GM21526 (cell line): ENCODE measurements around the gene RNF17.

Experiments
- ATAC-seq: cut with Tn5 transposase; IDR thresholded peaks from one replicate; pipeline ENCODE4 v1.9.1; 2021; ENCODE audit warnings: moderate library complexity; ENCODE audit not compliant: unreplicated experiment, low FRiP score

Gene RNF17

GRCh38 chr13:24763596-24764275, at the start of gene RNF17:
Gene RNF17 (plus strand): TSS chr13:24764169. CDS start chr13:24764204, 35 bp downstream.
- no peak for ATAC-seq

GRCh38 chr13:24716011-24716410, 48.0 kb upstream of the RNF17 start:
- ATAC-seq = no peak

GRCh38 chr13:24716446-24716845, 47.5 kb upstream of the RNF17 start:
- no peak for ATAC-seq

GRCh38 chr13:24717217-24717616, 46.8 kb upstream of the RNF17 start:
- no peak for ATAC-seq

- no peak for ATAC-seq
Measured at GRCh38 chr13:24718192-24718965, 45.6 kb upstream of the RNF17 start.

- no peak for ATAC-seq
Measured at GRCh38 chr13:24719139-24719538, 44.8 kb upstream of the RNF17 start.

GRCh38 chr13:24723206-24723605, 40.8 kb upstream of the RNF17 start:
- ATAC-seq = no peak

- no peak for ATAC-seq
Measured at GRCh38 chr13:24724714-24725113, 39.3 kb upstream of the RNF17 start.

- ATAC-seq = no peak
Measured at GRCh38 chr13:24725379-24725778, 38.6 kb upstream of the RNF17 start.

- ATAC-seq = peak; percentile 72
Measured at GRCh38 chr13:24727731-24728601, 36.0 kb upstream of the RNF17 start.

GRCh38 chr13:24730873-24731567, 32.9 kb upstream of the RNF17 start:
- ATAC-seq = peak; percentile 76

GRCh38 chr13:24734950-24735349, 29.0 kb upstream of the RNF17 start:
- ATAC-seq = no peak

- ATAC-seq = no peak
Measured at GRCh38 chr13:24737042-24737441, 26.9 kb upstream of the RNF17 start.

GRCh38 chr13:24738366-24738847, 25.6 kb upstream of the RNF17 start:
- no peak for ATAC-seq

- ATAC-seq = no peak
Measured at GRCh38 chr13:24740014-24740890, 23.7 kb upstream of the RNF17 start.

- no peak for ATAC-seq
Measured at GRCh38 chr13:24741016-24741662, 22.8 kb upstream of the RNF17 start.

- ATAC-seq = no peak
Measured at GRCh38 chr13:24741791-24742190, 22.2 kb upstream of the RNF17 start.

- ATAC-seq = no peak
Measured at GRCh38 chr13:24742294-24742693, 21.7 kb upstream of the RNF17 start.

GRCh38 chr13:24742977-24743376, 21.0 kb upstream of the RNF17 start:
- ATAC-seq = no peak
